Mesodermal cell (in vitro differentiated cells): ENCODE results near the gene CLDN5.

Experiments
- H3K27ac ChIP-seq: 2 replicates; pipeline ENCODE4 v1.7.0; 2013; ENCODE audit warnings: mild to moderate bottlenecking, low read depth, low read length, moderate library complexity; ENCODE audit not compliant: severe bottlenecking
- H3K36me3 ChIP-seq: 2 replicates; pipeline ENCODE4 v1.7.1; 2013; ENCODE audit warnings: mild to moderate bottlenecking, low read length, moderate library complexity; ENCODE audit not compliant: control insufficient read depth, insufficient read depth
- H3K4me1 ChIP-seq: one replicate; pipeline ENCODE4 v1.7.1; 2013; ENCODE audit warnings: mild to moderate bottlenecking, low read length; ENCODE audit not compliant: insufficient read depth, control insufficient read depth, poor library complexity, severe bottlenecking
- H3K4me3 ChIP-seq: 2 replicates; pipeline ENCODE4 v1.7.0; 2013; ENCODE audit warnings: low read length, control low read depth, mild to moderate bottlenecking; ENCODE audit not compliant: insufficient read depth, poor library complexity, severe bottlenecking; ENCODE audit errors: extremely low read depth
- H3K9me3 ChIP-seq: 2 replicates; pipeline ENCODE4 v1.7.1; 2013; ENCODE audit warnings: mild to moderate bottlenecking, low read length, moderate library complexity; ENCODE audit not compliant: control insufficient read depth
- WGBS, 2 experiments: methylation state at CpG; one replicate each; pipeline ENCODE4 v1.1.5; 2013; ENCODE audit warnings: missing lambda C conversion rate in 2 of 2; ENCODE audit not compliant: insufficient coverage in 2 of 2; 5-methylcytosine and 5-hydroxymethylcytosine counted together

Gene CLDN5

GRCh38 chr22:19503869-19504268 is 20.3 kb downstream of the CLDN5 start:
- Histone ChIP-seq H3K4me3 (no peak overlapping the region), H3K36me3 (peaks cover 13% of the 10 kb centered on the region), H3K4me1 (no peaks in the 10 kb centered on the region), H3K27ac (no peak overlapping the region), H3K9me3 (no peaks in the 10 kb centered on the region)
- 79 to 91% methylated on average over 9 of the region's 9 CpGs for WGBS, 2 experiments

DNA sequence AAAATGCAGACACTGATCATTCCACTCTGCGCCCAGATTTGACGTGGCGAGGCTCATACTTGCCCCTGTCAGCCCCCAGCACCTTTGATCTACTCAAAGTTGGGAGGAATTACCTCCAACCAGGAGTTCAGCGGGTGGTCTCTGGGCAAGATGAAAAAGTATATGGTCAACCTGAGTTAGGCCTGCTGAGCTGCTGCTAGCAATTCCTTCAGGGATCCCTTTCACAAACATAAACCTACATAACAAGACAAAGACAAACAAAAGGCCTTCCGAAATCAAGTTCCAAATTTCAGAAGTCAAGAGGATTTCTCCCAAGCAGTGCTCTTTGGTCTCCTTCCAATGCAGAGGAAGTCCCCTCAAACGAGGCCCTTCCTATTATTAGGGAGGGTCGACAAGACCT is 20.8 kb downstream of the CLDN5 start:
- Histone ChIP-seq H3K9me3 (no peaks in the 10 kb centered on the region), H3K27ac (no peak overlapping the region), H3K4me1 (no peaks in the 10 kb centered on the region), H3K36me3 (peaks cover 12% of the 10 kb centered on the region), H3K4me3 (no peak overlapping the region)
- WGBS, 2 experiments, result 85 to 88% methylated on average over 5 to 6 of the region's 7 CpGs

- H3K27ac ChIP-seq, result no peak overlapping the region
- H3K36me3 ChIP-seq, result peaks cover 22% of the 10 kb centered on the region
- no peaks in the 10 kb centered on the region for H3K4me1 ChIP-seq
- no peak overlapping the region for H3K4me3 ChIP-seq
- WGBS, 2 experiments, result 100% methylated on average over 2 of the region's 3 CpGs; no CpG with 5 or more reads in 1 of the 2 experiments
- no peaks in the 10 kb centered on the region for H3K9me3 ChIP-seq
Measured at GRCh38 chr22:19501897-19502447, 22.2 kb downstream of the CLDN5 start.

DNA sequence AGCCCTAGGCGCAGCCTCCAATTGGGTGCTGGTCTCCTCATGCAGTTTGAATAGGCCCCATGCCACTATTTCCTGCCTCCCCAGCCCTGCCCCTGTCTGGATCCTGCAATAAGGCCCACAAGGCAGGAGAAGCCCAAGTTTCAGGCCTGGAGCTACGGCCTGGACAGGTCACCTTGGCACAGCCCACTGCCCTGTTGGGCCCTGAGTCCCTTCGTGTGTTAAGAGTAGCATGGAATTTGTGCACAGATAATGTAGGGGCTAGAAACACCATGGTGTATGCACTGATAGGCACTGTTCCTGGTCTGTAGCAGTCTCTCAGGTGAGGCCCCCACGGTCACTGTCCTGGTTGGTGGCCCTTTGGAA is 24.3 kb downstream of the CLDN5 start:
- 91 to 95% methylated on average over 3 to 4 of the region's 4 CpGs for WGBS, 2 experiments
- no peak overlapping the region for H3K4me3 ChIP-seq
- no peak overlapping the region for H3K27ac ChIP-seq
- H3K36me3 ChIP-seq, result peaks cover 35% of the 10 kb centered on the region
- no peaks in the 10 kb centered on the region for H3K4me1 ChIP-seq
- no peaks in the 10 kb centered on the region for H3K9me3 ChIP-seq

DNA sequence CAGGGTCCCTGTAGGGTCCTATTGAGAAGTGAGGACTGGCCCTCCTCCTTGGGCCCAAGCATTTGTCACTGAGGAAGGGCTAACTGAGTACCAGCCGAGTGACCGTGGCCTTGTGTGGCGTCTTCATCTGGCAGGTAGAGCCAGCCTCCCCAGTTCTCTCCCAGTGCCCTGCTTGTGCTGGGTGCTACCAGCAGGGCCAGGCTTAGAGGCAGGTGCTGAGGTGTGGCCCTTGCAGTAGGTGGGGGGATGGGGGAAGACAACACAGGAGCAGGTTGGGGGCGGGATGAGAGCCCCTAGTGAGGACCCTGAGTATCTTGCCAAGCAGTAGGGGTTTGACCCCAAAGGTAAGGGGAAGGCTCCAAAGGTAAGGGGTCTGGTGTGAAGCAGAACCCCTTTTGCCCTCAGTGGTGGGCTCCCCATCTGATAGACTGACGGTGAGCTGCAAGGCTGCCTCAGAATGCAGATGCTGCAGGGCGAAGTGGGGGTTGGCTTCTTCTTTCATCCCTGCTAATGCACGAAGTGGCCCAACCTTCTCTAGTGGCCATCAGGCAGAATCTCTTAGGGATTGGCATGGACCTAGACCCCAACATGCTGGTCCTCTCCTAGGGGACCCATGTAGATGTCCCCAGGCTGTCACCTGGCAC is 24.9 kb downstream of the CLDN5 start:
- H3K4me3 ChIP-seq, result no peak overlapping the region
- H3K9me3 ChIP-seq, result no peaks in the 10 kb centered on the region
- no peak overlapping the region for H3K27ac ChIP-seq
- WGBS, 2 experiments, result 91 to 93% methylated on average over 6 of the region's 7 CpGs
- peaks cover 40% of the 10 kb centered on the region for H3K36me3 ChIP-seq
- H3K4me1 ChIP-seq, result no peaks in the 10 kb centered on the region

- H3K36me3 ChIP-seq, result peaks cover 46% of the 10 kb centered on the region
- H3K9me3 ChIP-seq, result no peaks in the 10 kb centered on the region
- WGBS, 2 experiments, result 93 to 100% methylated on average over 2 to 3 of the region's 3 CpGs
- H3K4me3 ChIP-seq, result no peak overlapping the region
- H3K27ac ChIP-seq, result no peak overlapping the region
- H3K4me1 ChIP-seq, result no peaks in the 10 kb centered on the region
Measured at GRCh38 chr22:19498866-19499190, 25.4 kb downstream of the CLDN5 start.

DNA sequence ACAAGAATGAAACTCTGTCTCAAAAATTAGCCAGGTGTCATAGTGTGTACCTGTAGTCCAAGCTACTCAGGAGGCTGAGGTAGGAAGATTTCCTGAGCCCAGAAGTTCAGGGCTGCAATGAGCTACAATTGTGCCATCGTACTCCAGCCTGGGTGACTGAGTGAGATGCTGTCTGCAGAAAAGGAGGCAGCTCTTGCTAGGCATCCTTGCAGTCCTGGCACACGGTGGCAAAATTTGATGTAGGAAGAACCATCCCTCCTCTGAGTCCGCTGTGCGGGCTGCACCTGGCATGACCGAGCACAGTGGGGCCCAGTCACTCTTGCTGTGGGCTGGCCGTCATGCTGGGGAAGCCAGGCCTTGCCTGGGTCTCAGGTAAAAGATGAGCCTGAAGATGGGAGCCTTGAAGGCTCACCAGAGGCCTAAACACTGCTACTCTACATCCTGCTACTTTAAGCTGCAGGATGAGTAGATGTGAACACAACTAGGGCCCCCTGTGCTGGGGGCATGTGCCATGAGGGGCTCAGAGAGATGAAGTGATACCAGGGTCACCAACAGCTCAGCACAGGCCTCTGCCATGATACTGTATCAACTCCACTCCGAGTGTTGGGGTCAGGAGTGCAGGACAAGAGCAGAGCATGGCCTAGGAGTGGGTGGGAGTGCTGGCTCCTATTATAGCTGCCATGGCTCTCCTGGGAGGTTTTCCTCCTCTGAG is 25.9 kb downstream of the CLDN5 start:
- peaks cover 48% of the 10 kb centered on the region for H3K36me3 ChIP-seq
- no peaks in the 10 kb centered on the region for H3K9me3 ChIP-seq
- WGBS, 2 experiments, result 90 to 98% methylated on average over 6 of the region's 7 CpGs
- no peaks in the 10 kb centered on the region for H3K4me1 ChIP-seq
- no peak overlapping the region for H3K27ac ChIP-seq
- no peak overlapping the region for H3K4me3 ChIP-seq

GRCh38 chr22:19497245-19497644 is 27.0 kb downstream of the CLDN5 start:
- H3K27ac ChIP-seq, result no peak overlapping the region

GRCh38 chr22:19496324-19496630 is 27.9 kb downstream of the CLDN5 start:
- no peaks in the 10 kb centered on the region for H3K9me3 ChIP-seq
- 97 to 100% methylated on average over 2 to 3 of the region's 3 CpGs for WGBS, 2 experiments
- H3K27ac ChIP-seq, result no peak overlapping the region
- no peaks in the 10 kb centered on the region for H3K4me1 ChIP-seq
- peaks cover 54% of the 10 kb centered on the region for H3K36me3 ChIP-seq
- no peak overlapping the region for H3K4me3 ChIP-seq

More at GRCh38 chr22:19497245-19497644, 27.0 kb downstream of the CLDN5 start:
- H3K4me1 ChIP-seq, result no peaks in the 10 kb centered on the region
- WGBS, 2 experiments, result 89 to 100% methylated on average over 1 to 3 of the region's 3 CpGs
- H3K4me3 ChIP-seq, result no peak overlapping the region
- H3K36me3 ChIP-seq, result peaks cover 54% of the 10 kb centered on the region
- H3K9me3 ChIP-seq, result no peaks in the 10 kb centered on the region

GRCh38 chr22:19495562-19496323 is 28.5 kb downstream of the CLDN5 start:
- Histone ChIP-seq H3K4me1 (no peaks in the 10 kb centered on the region), H3K36me3 (peaks cover 54% of the 10 kb centered on the region)
- 92 to 95% methylated on average over 5 of the region's 5 CpGs for WGBS, 2 experiments

More at GRCh38 chr22:19495562-19496323, 28.5 kb downstream of the CLDN5 start:
- Histone ChIP-seq H3K9me3 (no peaks in the 10 kb centered on the region), H3K27ac (no peak overlapping the region), H3K4me3 (no peak overlapping the region)
